GM12873 (cell line): ENCODE data around the gene MBD4.

ENCODE experiments used
- CTCF ChIP-seq: IDR thresholded peaks from 2 replicates; pipeline ENCODE4 v1.5.1; 2012; ENCODE audit warnings: low read depth, mild to moderate bottlenecking, moderate library complexity, low read length, control low read depth; ENCODE audit not compliant: insufficient read depth; ENCODE audit errors: missing control alignments

The MBD4 gene

GRCh38 chr3:129410971-129411370, 28.8 kb downstream of the MBD4 start:
- TF ChIP-seq CTCF = no peak

- TF ChIP-seq CTCF = no peak
These were observed 30.2 kb downstream of the MBD4 start for GRCh38 chr3:129409541-129409940.

GRCh38 chr3:129404610-129405009, 35.1 kb downstream of the MBD4 start:
- TF ChIP-seq CTCF = no peak

- TF ChIP-seq CTCF = no peak
These were observed 35.6 kb downstream of the MBD4 start for GRCh38 chr3:129404130-129404529.

- no peak for TF ChIP-seq CTCF
These were observed 36.3 kb downstream of the MBD4 start for GRCh38 chr3:129403450-129403849.

GRCh38 chr3:129402616-129403015, 37.1 kb downstream of the MBD4 start:
- TF ChIP-seq CTCF = no peak

- no peak for TF ChIP-seq CTCF
These were observed 37.5 kb downstream of the MBD4 start for GRCh38 chr3:129402210-129402609.
